CD8-positive, alpha-beta memory T cell (primary cell): ENCODE measurements around the gene MPHOSPH9. TPM values are rescaled to one million over a fixed set of nuclear protein-coding genes. Genes with fewer than 3 reads are reported as not detected.

Experiments
- CTCF ChIA-PET: fragments of 350-600 bp; sonication (Branson Sonifier 250); formaldehyde crosslinking; loops from one replicate; lab custom pipeline; 2021; ENCODE audit warnings: antibody characterized with exemption; lab: Charles Lee
- POLR2A ChIA-PET: fragments of 350-600 bp; sonication (Branson Sonifier 250); formaldehyde crosslinking; loops from one replicate; lab custom pipeline; 2021; ENCODE audit warnings: antibody characterized with exemption; lab: Charles Lee
- DNase-seq, 5 donors: peaks; one replicate each; pipeline versions ENCODE4 v3.0.0 to v3.0.0-alpha.2; 2020 to 2022; ENCODE audit warnings: mixed read lengths in 1 of 5
- H3K27ac ChIP-seq: one replicate; pipeline ENCODE4 v1.7.0; 2013; ENCODE audit warnings: low read depth, mild to moderate bottlenecking, low read length, moderate library complexity
- H3K27me3 ChIP-seq: 2 replicates; pipeline ENCODE4 v1.7.0; 2013; ENCODE audit warnings: low read length, mild to moderate bottlenecking; ENCODE audit not compliant: insufficient read depth, poor library complexity, severe bottlenecking
- H3K36me3 ChIP-seq: 2 replicates; pipeline ENCODE4 v1.7.0; 2013; ENCODE audit warnings: mild to moderate bottlenecking, low read length, moderate library complexity; ENCODE audit not compliant: insufficient read depth
- H3K4me1 ChIP-seq: 2 replicates; pipeline ENCODE4 v1.7.0; 2013; ENCODE audit warnings: mild to moderate bottlenecking, low read length, moderate library complexity; ENCODE audit not compliant: insufficient read depth
- H3K4me3 ChIP-seq: 2 replicates; pipeline ENCODE4 v1.7.0; 2013; ENCODE audit warnings: mild to moderate bottlenecking, low read length
- H3K9me3 ChIP-seq: 2 replicates; pipeline ENCODE4 v1.7.0; 2013; ENCODE audit warnings: mild to moderate bottlenecking, low read length
- H3K27ac Mint-ChIP-seq, 8 donors: one replicate each; pipeline ENCODE4 v1.8.0; 2020 to 2021; ENCODE audit warnings: mixed read lengths in 8 of 8, mild to moderate bottlenecking in 6 of 8, inconsistent platforms in 3 of 8, moderate library complexity in 3 of 8
- H3K27me3 Mint-ChIP-seq, 2 donors: one replicate each; pipeline ENCODE4 v1.8.0; 2020 to 2021; ENCODE audit warnings: mixed read lengths in 2 of 2, mild to moderate bottlenecking in 1 of 2, moderate library complexity in 1 of 2
- H3K36me3 Mint-ChIP-seq, 3 donors: one replicate each; pipeline ENCODE4 v1.8.0; 2020 to 2021; ENCODE audit warnings: mixed read lengths in 3 of 3, inconsistent platforms in 1 of 3, mild to moderate bottlenecking in 1 of 3
- H3K4me1 Mint-ChIP-seq, 3 donors: one replicate each; pipeline ENCODE4 v1.8.0; 2020 to 2021; ENCODE audit warnings: mixed read lengths in 3 of 3, inconsistent platforms in 1 of 3, mild to moderate bottlenecking in 1 of 3
- H3K4me3 Mint-ChIP-seq, 7 donors: one replicate each; pipeline ENCODE4 v1.8.0; 2020 to 2021; ENCODE audit warnings: mixed read lengths in 7 of 7, mild to moderate bottlenecking in 6 of 7, moderate library complexity in 4 of 7, inconsistent platforms in 2 of 7
- H3K9me3 Mint-ChIP-seq, 5 donors: one replicate each; pipeline ENCODE4 v1.8.0; 2020 to 2022; ENCODE audit warnings: mixed read lengths in 5 of 5, mild to moderate bottlenecking in 3 of 5, moderate library complexity in 2 of 5, inconsistent platforms in 1 of 5
- polyA plus RNA-seq: library from polyadenylated mRNA; unstranded; fragments of 300-500 nt; fragmentation: Illumina TruSeq; gene quantifications from one replicate; pipeline ENCODE4 v1.2.3, GENCODE V29; 2021
- total RNA-seq, 2 experiments: library from RNA; stranded (reverse); gene quantifications; one replicate each; pipeline ENCODE4 v1.2.3, GENCODE V29; 2021

MPHOSPH9 gene
- total and polyA plus RNA-seq, 3 experiments from 2014 or later, result 31.0 to 74.8 (median 67.3) TPM

- Histone ChIP-seq H3K36me3 (no peaks in the 10 kb centered on the region), H3K27ac (no peak overlapping the region), H3K4me1 (peaks cover 24% of the 10 kb centered on the region), H3K4me3 (no peak overlapping the region), H3K9me3 (no peaks in the 10 kb centered on the region), H3K27me3 (no peaks in the 10 kb centered on the region)
- H3K4me3 Mint-ChIP-seq, result no peak overlapping the region
- DNase-seq, result no peak
- peak overlapping the region in 3 of 8 donors; percentile 23 to 63 (median 23) for H3K27ac Mint-ChIP-seq
- no peaks in the 10 kb centered on the region for H3K27me3 Mint-ChIP-seq
- peaks cover 15 to 21% (median 17%) of the 10 kb centered on the region in 3 donors for H3K4me1 Mint-ChIP-seq
- no peaks in the 10 kb centered on the region for H3K36me3 Mint-ChIP-seq
- CTCF ChIA-PET, result no interaction called here
- no peaks in the 10 kb centered on the region for H3K9me3 Mint-ChIP-seq
- POLR2A ChIA-PET, result no interaction called here
These were observed 103.3 kb downstream of the MPHOSPH9 start for GRCh38 chr12:123129621-123130020.

- Histone ChIP-seq H3K4me3 (no peak overlapping the region), H3K4me1 (peaks cover 36% of the 10 kb centered on the region), H3K36me3 (no peaks in the 10 kb centered on the region), H3K27me3 (no peaks in the 10 kb centered on the region), H3K9me3 (no peaks in the 10 kb centered on the region), H3K27ac (no peak overlapping the region)
- no peak overlapping the region for H3K4me3 Mint-ChIP-seq
- POLR2A ChIA-PET, result interaction anchor here (0.6 kb wide), 2 partner anchors 136 to 1262 kb away, joined by 3 to 4 read pairs; no protein-coding TSS in a partner anchor
- no peaks in the 10 kb centered on the region for H3K27me3 Mint-ChIP-seq
- no peaks in the 10 kb centered on the region for H3K9me3 Mint-ChIP-seq
- peaks cover 20 to 25% (median 23%) of the 10 kb centered on the region in 3 donors for H3K4me1 Mint-ChIP-seq
- H3K27ac Mint-ChIP-seq, result no peak overlapping the region
- H3K36me3 Mint-ChIP-seq, result no peaks in the 10 kb centered on the region
- CTCF ChIA-PET, result no interaction called here
- no peak for DNase-seq
These were observed 105.8 kb downstream of the MPHOSPH9 start for GRCh38 chr12:123127182-123127495.

GRCh38 chr12:123126294-123127181 lies 106.4 kb downstream of the MPHOSPH9 start:
- H3K36me3 ChIP-seq, result no peaks in the 10 kb centered on the region
- ChIA-PET CTCF (interaction anchor here (1.0 kb wide), 1 partner anchor 51 kb away, joined by 3 read pairs; no protein-coding TSS in a partner anchor), POLR2A (interaction anchor here (0.6 kb wide), 2 partner anchors 135 to 1262 kb away, joined by 3 to 4 read pairs; no protein-coding TSS in a partner anchor)
- H3K9me3 ChIP-seq, result no peaks in the 10 kb centered on the region
- H3K27me3 ChIP-seq, result no peaks in the 10 kb centered on the region
- H3K4me1 ChIP-seq, result peaks cover 38% of the 10 kb centered on the region
- Mint-ChIP-seq H3K4me3 (no peak overlapping the region), H3K36me3 (no peaks in the 10 kb centered on the region), H3K27ac (no peak overlapping the region), H3K27me3 (no peaks in the 10 kb centered on the region), H3K9me3 (no peaks in the 10 kb centered on the region), H3K4me1 (peaks cover 19 to 24% (median 23%) of the 10 kb centered on the region in 3 donors)
- H3K27ac ChIP-seq, result no peak overlapping the region
- H3K4me3 ChIP-seq, result no peak overlapping the region
- DNase-seq, result no peak

GRCh38 chr12:123122626-123123025 lies 110.3 kb downstream of the MPHOSPH9 start:
- H3K36me3 Mint-ChIP-seq, result no peaks in the 10 kb centered on the region
- Histone ChIP-seq H3K36me3 (no peaks in the 10 kb centered on the region), H3K27me3 (no peaks in the 10 kb centered on the region), H3K9me3 (no peaks in the 10 kb centered on the region), H3K4me3 (no peak overlapping the region), H3K27ac (no peak overlapping the region), H3K4me1 (peaks cover 62% of the 10 kb centered on the region)
- H3K4me1 Mint-ChIP-seq, result peaks cover 33 to 34% (median 33%) of the 10 kb centered on the region in 3 donors
- CTCF ChIA-PET, result interaction anchor here (0.7 kb wide), 1 partner anchor 116 kb away, joined by 3 read pairs; no protein-coding TSS in a partner anchor
- DNase-seq, result peak in 1 of 5 donors; percentile 21
- H3K4me3 Mint-ChIP-seq, result peak overlapping the region in 2 of 7 donors; percentile 6 to 22
- H3K9me3 Mint-ChIP-seq, result no peaks in the 10 kb centered on the region
- POLR2A ChIA-PET, result interaction anchor here (0.6 to 0.7 kb wide), 2 partner anchors 16 to 47 kb away, joined by 3 to 4 read pairs; no protein-coding TSS in a partner anchor
- no peaks in the 10 kb centered on the region for H3K27me3 Mint-ChIP-seq
- H3K27ac Mint-ChIP-seq, result peak overlapping the region in 6 of 8 donors; percentile 11 to 79 (median 48)

GRCh38 chr12:123121670-123122069 lies 111.3 kb downstream of the MPHOSPH9 start:
- H3K27ac ChIP-seq, result no peak overlapping the region
- Mint-ChIP-seq H3K4me3 (no peak overlapping the region), H3K9me3 (no peaks in the 10 kb centered on the region), H3K27me3 (no peaks in the 10 kb centered on the region), H3K27ac (peak overlapping the region in 5 of 8 donors; percentile 25 to 81 (median 77)), H3K4me1 (peaks cover 33 to 34% (median 33%) of the 10 kb centered on the region in 3 donors), H3K36me3 (no peaks in the 10 kb centered on the region)
- peaks cover 69% of the 10 kb centered on the region for H3K4me1 ChIP-seq
- H3K27me3 ChIP-seq, result no peaks in the 10 kb centered on the region
- ChIA-PET POLR2A (no interaction called here), CTCF (interaction anchor here (1.2 kb wide), 1 partner anchor 14 kb away, joined by 3 read pairs; no protein-coding TSS in a partner anchor)
- H3K36me3 ChIP-seq, result no peaks in the 10 kb centered on the region
- DNase-seq, result no peak
- H3K9me3 ChIP-seq, result no peaks in the 10 kb centered on the region
- H3K4me3 ChIP-seq, result no peak overlapping the region

- H3K9me3 Mint-ChIP-seq, result no peaks in the 10 kb centered on the region
- no peaks in the 10 kb centered on the region for H3K9me3 ChIP-seq
- H3K36me3 ChIP-seq, result no peaks in the 10 kb centered on the region
- no peaks in the 10 kb centered on the region for H3K27me3 Mint-ChIP-seq
- peak overlapping the region; percentile 24 for H3K4me3 ChIP-seq
- H3K36me3 Mint-ChIP-seq, result no peaks in the 10 kb centered on the region
- ChIA-PET POLR2A (no interaction called here), CTCF (interaction anchor here (1.2 kb wide), 1 partner anchor 13 kb away, joined by 3 read pairs; no protein-coding TSS in a partner anchor)
- DNase-seq, result peak in 1 of 5 donors; percentile 53
- no peak overlapping the region for H3K27ac ChIP-seq
- H3K4me3 Mint-ChIP-seq, result peak overlapping the region in 2 of 7 donors; percentile 37 to 45
- peaks cover 74% of the 10 kb centered on the region for H3K4me1 ChIP-seq
- H3K27me3 ChIP-seq, result no peaks in the 10 kb centered on the region
- H3K4me1 Mint-ChIP-seq, result peaks cover 31 to 34% (median 33%) of the 10 kb centered on the region in 3 donors
- H3K27ac Mint-ChIP-seq, result peak overlapping the region in 7 of 8 donors; percentile 30 to 86 (median 71)
These were observed 112.3 kb downstream of the MPHOSPH9 start for GRCh38 chr12:123120452-123121166.

- Histone ChIP-seq H3K4me3 (no peak overlapping the region), H3K27me3 (no peaks in the 10 kb centered on the region), H3K9me3 (no peaks in the 10 kb centered on the region), H3K27ac (no peak overlapping the region), H3K4me1 (peaks cover 82% of the 10 kb centered on the region), H3K36me3 (no peaks in the 10 kb centered on the region)
- H3K4me3 Mint-ChIP-seq, result peak overlapping the region in 1 of 7 donors; percentile 45
- peak in 1 of 5 donors; percentile 14 for DNase-seq
- H3K27ac Mint-ChIP-seq, result peak overlapping the region in 6 of 8 donors; percentile 5 to 81 (median 44)
- peaks cover 31 to 34% (median 33%) of the 10 kb centered on the region in 3 donors for H3K4me1 Mint-ChIP-seq
- no peaks in the 10 kb centered on the region for H3K9me3 Mint-ChIP-seq
- no peaks in the 10 kb centered on the region for H3K27me3 Mint-ChIP-seq
- no peaks in the 10 kb centered on the region for H3K36me3 Mint-ChIP-seq
- ChIA-PET CTCF (interaction anchor here (1.3 kb wide), 1 partner anchor 13 kb away, joined by 7 read pairs; no protein-coding TSS in a partner anchor), POLR2A (no interaction called here)
These were observed 113.1 kb downstream of the MPHOSPH9 start for GRCh38 chr12:123119808-123120207.
